HUES48 (cell line): ENCODE measurements around the gene KLF7.

Experiments
- H3K27ac ChIP-seq: one replicate; pipeline ENCODE4 v1.7.0; 2013; ENCODE audit warnings: low read depth, low read length, inconsistent platforms
- H3K27me3 ChIP-seq: 2 replicates; pipeline ENCODE4 v1.6.1; 2013; ENCODE audit warnings: mild to moderate bottlenecking, low read length; ENCODE audit not compliant: control insufficient read depth, insufficient read depth
- H3K36me3 ChIP-seq: 2 replicates; pipeline ENCODE4 v1.6.1; 2013; ENCODE audit warnings: low read length; ENCODE audit not compliant: control insufficient read depth, insufficient read depth
- H3K4me1 ChIP-seq: 2 replicates; pipeline ENCODE4 v1.6.1; 2013; ENCODE audit warnings: mild to moderate bottlenecking, low read length; ENCODE audit not compliant: control insufficient read depth, insufficient read depth
- H3K4me3 ChIP-seq: 2 replicates; pipeline ENCODE4 v1.5.1; 2013; ENCODE audit warnings: mild to moderate bottlenecking, low read depth, low read length
- H3K9ac ChIP-seq: 2 replicates; pipeline ENCODE4 v1.6.1; 2013; ENCODE audit warnings: mild to moderate bottlenecking, low read depth, low read length, moderate library complexity
- H3K9me3 ChIP-seq: 2 replicates; pipeline ENCODE4 v1.6.1; 2013; ENCODE audit warnings: low read length; ENCODE audit not compliant: control insufficient read depth, insufficient read depth

The KLF7 gene

GRCh38 chr2:207064128-207064690, 101.5 kb downstream of the KLF7 start:
- Histone ChIP-seq H3K9ac (no peak overlapping the region), H3K4me3 (no peak overlapping the region), H3K27me3 (no peaks in the 10 kb centered on the region), H3K27ac (no peak overlapping the region), H3K4me1 (no peaks in the 10 kb centered on the region), H3K36me3 (no peaks in the 10 kb centered on the region), H3K9me3 (no peaks in the 10 kb centered on the region)

GRCh38 chr2:207061181-207061580, 104.6 kb downstream of the KLF7 start:
- Histone ChIP-seq H3K36me3 (no peaks in the 10 kb centered on the region), H3K4me3 (no peak overlapping the region), H3K27me3 (no peaks in the 10 kb centered on the region), H3K9ac (no peak overlapping the region), H3K27ac (no peak overlapping the region), H3K4me1 (no peaks in the 10 kb centered on the region), H3K9me3 (no peaks in the 10 kb centered on the region)

- Histone ChIP-seq H3K4me3 (no peak overlapping the region), H3K4me1 (no peaks in the 10 kb centered on the region), H3K9ac (no peak overlapping the region), H3K27me3 (no peaks in the 10 kb centered on the region), H3K27ac (no peak overlapping the region), H3K9me3 (no peaks in the 10 kb centered on the region), H3K36me3 (no peaks in the 10 kb centered on the region)
Measured at GRCh38 chr2:207055257-207055656, 110.5 kb downstream of the KLF7 start.

GRCh38 chr2:207054521-207054920, 111.2 kb downstream of the KLF7 start:
- no peaks in the 10 kb centered on the region for H3K9me3 ChIP-seq
- no peaks in the 10 kb centered on the region for H3K27me3 ChIP-seq
- no peak overlapping the region for H3K9ac ChIP-seq
- no peak overlapping the region for H3K27ac ChIP-seq
- 0 out of 2 replicates have a peak, but pooled peaks cover 5% of the 10 kb centered on the region for H3K4me1 ChIP-seq
- no peak overlapping the region for H3K4me3 ChIP-seq
- H3K36me3 ChIP-seq, result no peaks in the 10 kb centered on the region

- Histone ChIP-seq H3K27me3 (no peaks in the 10 kb centered on the region), H3K9ac (no peak overlapping the region), H3K9me3 (no peaks in the 10 kb centered on the region), H3K4me3 (no peak overlapping the region), H3K4me1 (peaks cover 16% of the 10 kb centered on the region), H3K36me3 (no peaks in the 10 kb centered on the region), H3K27ac (no peak overlapping the region)
Measured at GRCh38 chr2:207051385-207051965, 114.3 kb downstream of the KLF7 start.

- H3K9me3 ChIP-seq, result no peaks in the 10 kb centered on the region
Measured at GRCh38 chr2:207049122-207049521, 116.6 kb downstream of the KLF7 start.

GRCh38 chr2:207048416-207048815, 117.3 kb downstream of the KLF7 start:
- Histone ChIP-seq H3K9me3 (no peaks in the 10 kb centered on the region), H3K4me3 (no peak overlapping the region), H3K4me1 (peaks cover 16% of the 10 kb centered on the region), H3K36me3 (no peaks in the 10 kb centered on the region), H3K27me3 (no peaks in the 10 kb centered on the region), H3K9ac (no peak overlapping the region), H3K27ac (no peak overlapping the region)

More at GRCh38 chr2:207049122-207049521, 116.6 kb downstream of the KLF7 start:
- Histone ChIP-seq H3K27ac (no peak overlapping the region), H3K4me1 (peaks cover 16% of the 10 kb centered on the region), H3K36me3 (no peaks in the 10 kb centered on the region), H3K9ac (no peak overlapping the region), H3K27me3 (no peaks in the 10 kb centered on the region), H3K4me3 (no peak overlapping the region)

- H3K27ac ChIP-seq, result no peak overlapping the region
- H3K4me1 ChIP-seq, result peaks cover 24% of the 10 kb centered on the region
- H3K4me3 ChIP-seq, result no peak overlapping the region
- no peaks in the 10 kb centered on the region for H3K9me3 ChIP-seq
- no peaks in the 10 kb centered on the region for H3K36me3 ChIP-seq
- H3K27me3 ChIP-seq, result no peaks in the 10 kb centered on the region
- no peak overlapping the region for H3K9ac ChIP-seq
Measured at GRCh38 chr2:207046724-207047123, 119.0 kb downstream of the KLF7 start.

- peaks cover 34% of the 10 kb centered on the region for H3K4me1 ChIP-seq
- H3K27me3 ChIP-seq, result no peaks in the 10 kb centered on the region
- H3K9ac ChIP-seq, result no peak overlapping the region
- H3K36me3 ChIP-seq, result no peaks in the 10 kb centered on the region
- H3K4me3 ChIP-seq, result no peak overlapping the region
- H3K27ac ChIP-seq, result no peak overlapping the region
- H3K9me3 ChIP-seq, result no peaks in the 10 kb centered on the region
Measured at GRCh38 chr2:207045531-207045930, 120.2 kb downstream of the KLF7 start.

GRCh38 chr2:207044379-207045362, 121.1 kb downstream of the KLF7 start:
- Histone ChIP-seq H3K9ac (no peak overlapping the region), H3K36me3 (no peaks in the 10 kb centered on the region), H3K9me3 (no peaks in the 10 kb centered on the region), H3K4me1 (peaks cover 33% of the 10 kb centered on the region), H3K27me3 (no peaks in the 10 kb centered on the region), H3K4me3 (no peak overlapping the region), H3K27ac (no peak overlapping the region)

GRCh38 chr2:207042841-207043240, 122.9 kb downstream of the KLF7 start:
- no peaks in the 10 kb centered on the region for H3K27me3 ChIP-seq
- H3K9ac ChIP-seq, result no peak overlapping the region
- H3K4me1 ChIP-seq, result peaks cover 24% of the 10 kb centered on the region
- H3K4me3 ChIP-seq, result no peak overlapping the region
- no peaks in the 10 kb centered on the region for H3K36me3 ChIP-seq
- no peaks in the 10 kb centered on the region for H3K9me3 ChIP-seq
- no peak overlapping the region for H3K27ac ChIP-seq
